ENCODE data around the gene APOL3. TPM values are rescaled to one million over a fixed set of nuclear protein-coding genes. Genes with fewer than 3 reads are reported as not detected.

APOL3 gene
- total and polyA plus RNA-seq, 2 of the 13 experiments (the other 11 are each of a cell fraction or from before 2014, with no cell fraction given) = 3.8 to 5.4 TPM

DNA sequence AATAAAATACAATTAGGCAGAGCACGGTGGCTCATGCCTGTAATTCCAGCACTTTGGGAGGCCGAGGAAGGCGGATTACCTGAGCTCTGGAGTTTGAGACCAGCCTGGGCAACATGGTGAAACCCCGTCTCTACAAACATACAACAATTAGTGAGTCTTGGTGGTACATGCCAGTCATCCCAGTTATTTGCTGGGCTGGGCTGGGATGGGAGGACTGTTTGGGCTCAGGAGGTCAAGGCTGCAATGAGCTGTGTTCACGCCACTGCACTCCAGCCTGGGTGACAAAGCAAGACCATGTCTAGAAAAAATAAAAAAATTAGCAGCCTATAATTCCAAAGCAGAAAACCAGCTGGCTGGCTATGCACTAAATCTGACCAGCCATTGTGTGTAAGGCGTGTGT lies 35.1 kb downstream of the APOL3 start (continued):
- peak; percentile 97 for TF ChIP-seq ZNF263 (CRISPR knock-in tag; IDR thresholded peaks at IDR 0.05)
- TF ChIP-seq ZNF33A (CRISPR knock-in tag; IDR thresholded peaks at IDR 0.05; ENCODE audit: borderline replicate concordance) = no peak
- TF ChIP-seq, protein P1, sequence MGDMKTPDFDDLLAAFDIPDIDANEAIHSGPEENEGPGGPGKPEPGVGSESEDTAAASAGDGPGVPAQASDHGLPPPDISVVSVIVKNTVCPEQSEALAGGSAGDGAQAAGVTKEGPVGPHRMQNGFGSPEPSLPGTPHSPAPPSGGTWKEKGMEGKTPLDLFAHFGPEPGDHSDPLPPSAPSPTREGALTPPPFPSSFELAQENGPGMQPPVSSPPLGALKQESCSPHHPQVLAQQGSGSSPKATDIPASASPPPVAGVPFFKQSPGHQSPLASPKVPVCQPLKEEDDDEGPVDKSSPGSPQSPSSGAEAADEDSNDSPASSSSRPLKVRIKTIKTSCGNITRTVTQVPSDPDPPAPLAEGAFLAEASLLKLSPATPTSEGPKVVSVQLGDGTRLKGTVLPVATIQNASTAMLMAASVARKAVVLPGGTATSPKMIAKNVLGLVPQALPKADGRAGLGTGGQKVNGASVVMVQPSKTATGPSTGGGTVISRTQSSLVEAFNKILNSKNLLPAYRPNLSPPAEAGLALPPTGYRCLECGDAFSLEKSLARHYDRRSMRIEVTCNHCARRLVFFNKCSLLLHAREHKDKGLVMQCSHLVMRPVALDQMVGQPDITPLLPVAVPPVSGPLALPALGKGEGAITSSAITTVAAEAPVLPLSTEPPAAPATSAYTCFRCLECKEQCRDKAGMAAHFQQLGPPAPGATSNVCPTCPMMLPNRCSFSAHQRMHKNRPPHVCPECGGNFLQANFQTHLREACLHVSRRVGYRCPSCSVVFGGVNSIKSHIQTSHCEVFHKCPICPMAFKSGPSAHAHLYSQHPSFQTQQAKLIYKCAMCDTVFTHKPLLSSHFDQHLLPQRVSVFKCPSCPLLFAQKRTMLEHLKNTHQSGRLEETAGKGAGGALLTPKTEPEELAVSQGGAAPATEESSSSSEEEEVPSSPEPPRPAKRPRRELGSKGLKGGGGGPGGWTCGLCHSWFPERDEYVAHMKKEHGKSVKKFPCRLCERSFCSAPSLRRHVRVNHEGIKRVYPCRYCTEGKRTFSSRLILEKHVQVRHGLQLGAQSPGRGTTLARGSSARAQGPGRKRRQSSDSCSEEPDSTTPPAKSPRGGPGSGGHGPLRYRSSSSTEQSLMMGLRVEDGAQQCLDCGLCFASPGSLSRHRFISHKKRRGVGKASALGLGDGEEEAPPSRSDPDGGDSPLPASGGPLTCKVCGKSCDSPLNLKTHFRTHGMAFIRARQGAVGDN (CRISPR knock-in tag; IDR thresholded peaks at IDR 0.05) = no peak; the same call in 1 of the 2 replicates
- TF ChIP-seq MLLT10 (CRISPR knock-in tag; IDR thresholded peaks at IDR 0.05) = no peak
- TF ChIP-seq SP4 (CRISPR knock-in tag; IDR thresholded peaks at IDR 0.05) = no peak
- TF ChIP-seq, protein P2, sequence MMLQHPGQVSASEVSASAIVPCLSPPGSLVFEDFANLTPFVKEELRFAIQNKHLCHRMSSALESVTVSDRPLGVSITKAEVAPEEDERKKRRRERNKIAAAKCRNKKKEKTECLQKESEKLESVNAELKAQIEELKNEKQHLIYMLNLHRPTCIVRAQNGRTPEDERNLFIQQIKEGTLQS (CRISPR knock-in tag; IDR thresholded peaks at IDR 0.05) = no peak
- TF ChIP-seq ZNF224 (CRISPR knock-in tag; IDR thresholded peaks at IDR 0.05) = no peak
- TF ChIP-seq, protein P3, sequence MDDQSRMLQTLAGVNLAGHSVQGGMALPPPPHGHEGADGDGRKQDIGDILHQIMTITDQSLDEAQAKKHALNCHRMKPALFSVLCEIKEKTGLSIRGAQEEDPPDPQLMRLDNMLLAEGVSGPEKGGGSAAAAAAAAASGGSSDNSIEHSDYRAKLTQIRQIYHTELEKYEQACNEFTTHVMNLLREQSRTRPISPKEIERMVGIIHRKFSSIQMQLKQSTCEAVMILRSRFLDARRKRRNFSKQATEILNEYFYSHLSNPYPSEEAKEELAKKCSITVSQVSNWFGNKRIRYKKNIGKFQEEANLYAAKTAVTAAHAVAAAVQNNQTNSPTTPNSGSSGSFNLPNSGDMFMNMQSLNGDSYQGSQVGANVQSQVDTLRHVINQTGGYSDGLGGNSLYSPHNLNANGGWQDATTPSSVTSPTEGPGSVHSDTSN (CRISPR knock-in tag; IDR thresholded peaks at IDR 0.05; ENCODE audit: borderline replicate concordance) = no peak
- TF ChIP-seq SP5 (CRISPR knock-in tag; IDR thresholded peaks at IDR 0.05; ENCODE audit: borderline replicate concordance, low read depth) = no peak
- TF ChIP-seq, protein P4, sequence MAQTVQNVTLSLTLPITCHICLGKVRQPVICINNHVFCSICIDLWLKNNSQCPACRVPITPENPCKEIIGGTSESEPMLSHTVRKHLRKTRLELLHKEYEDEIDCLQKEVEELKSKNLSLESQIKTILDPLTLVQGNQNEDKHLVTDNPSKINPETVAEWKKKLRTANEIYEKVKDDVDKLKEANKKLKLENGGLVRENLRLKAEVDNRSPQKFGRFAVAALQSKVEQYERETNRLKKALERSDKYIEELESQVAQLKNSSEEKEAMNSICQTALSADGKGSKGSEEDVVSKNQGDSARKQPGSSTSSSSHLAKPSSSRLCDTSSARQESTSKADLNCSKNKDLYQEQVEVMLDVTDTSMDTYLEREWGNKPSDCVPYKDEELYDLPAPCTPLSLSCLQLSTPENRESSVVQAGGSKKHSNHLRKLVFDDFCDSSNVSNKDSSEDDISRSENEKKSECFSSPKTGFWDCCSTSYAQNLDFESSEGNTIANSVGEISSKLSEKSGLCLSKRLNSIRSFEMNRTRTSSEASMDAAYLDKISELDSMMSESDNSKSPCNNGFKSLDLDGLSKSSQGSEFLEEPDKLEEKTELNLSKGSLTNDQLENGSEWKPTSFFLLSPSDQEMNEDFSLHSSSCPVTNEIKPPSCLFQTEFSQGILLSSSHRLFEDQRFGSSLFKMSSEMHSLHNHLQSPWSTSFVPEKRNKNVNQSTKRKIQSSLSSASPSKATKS (CRISPR knock-in tag; IDR thresholded peaks at IDR 0.05) = no peak
- TF ChIP-seq ZBTB21 (CRISPR knock-in tag; IDR thresholded peaks at IDR 0.05) = no peak
- no peak for TF ChIP-seq FOXC1 (CRISPR knock-in tag; IDR thresholded peaks at IDR 0.05; ENCODE audit: borderline replicate concordance)
- no peak for TF ChIP-seq SNAI1 (CRISPR knock-in tag; IDR thresholded peaks at IDR 0.05; ENCODE audit: borderline replicate concordance)
- TF ChIP-seq RARG (CRISPR knock-in tag; IDR thresholded peaks at IDR 0.05; ENCODE audit: low read depth) = no peak
- TF ChIP-seq ZNF781 (CRISPR knock-in tag; IDR thresholded peaks at IDR 0.05; ENCODE audit: borderline replicate concordance, not compliant biosample characterization) = no peak
- no peak for TF ChIP-seq PRMT3 (CRISPR knock-in tag; IDR thresholded peaks at IDR 0.05; ENCODE audit: borderline replicate concordance, low read depth)
- TF ChIP-seq ZNF350 (CRISPR knock-in tag; IDR thresholded peaks at IDR 0.05; ENCODE audit: borderline replicate concordance, low read depth) = no peak
- TF ChIP-seq, protein P5, sequence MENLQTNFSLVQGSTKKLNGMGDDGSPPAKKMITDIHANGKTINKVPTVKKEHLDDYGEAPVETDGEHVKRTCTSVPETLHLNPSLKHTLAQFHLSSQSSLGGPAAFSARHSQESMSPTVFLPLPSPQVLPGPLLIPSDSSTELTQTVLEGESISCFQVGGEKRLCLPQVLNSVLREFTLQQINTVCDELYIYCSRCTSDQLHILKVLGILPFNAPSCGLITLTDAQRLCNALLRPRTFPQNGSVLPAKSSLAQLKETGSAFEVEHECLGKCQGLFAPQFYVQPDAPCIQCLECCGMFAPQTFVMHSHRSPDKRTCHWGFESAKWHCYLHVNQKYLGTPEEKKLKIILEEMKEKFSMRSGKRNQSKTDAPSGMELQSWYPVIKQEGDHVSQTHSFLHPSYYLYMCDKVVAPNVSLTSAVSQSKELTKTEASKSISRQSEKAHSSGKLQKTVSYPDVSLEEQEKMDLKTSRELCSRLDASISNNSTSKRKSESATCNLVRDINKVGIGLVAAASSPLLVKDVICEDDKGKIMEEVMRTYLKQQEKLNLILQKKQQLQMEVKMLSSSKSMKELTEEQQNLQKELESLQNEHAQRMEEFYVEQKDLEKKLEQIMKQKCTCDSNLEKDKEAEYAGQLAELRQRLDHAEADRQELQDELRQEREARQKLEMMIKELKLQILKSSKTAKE (CRISPR knock-in tag; IDR thresholded peaks at IDR 0.05; ENCODE audit: borderline replicate concordance) = no peak
- no peak for TF ChIP-seq CCAR2 (optimal IDR thresholded peaks at IDR 0.05; ENCODE audit: low read depth, low read length)
- no peak for TF ChIP-seq YEATS4 (CRISPR knock-in tag; IDR thresholded peaks at IDR 0.05; ENCODE audit: borderline replicate concordance)

Data from HepG2 (cell line).